Glomerular visceral epithelial cell (primary cell): ENCODE data around the gene PCDHB7.
"Not testable (repeated sequence)": the region's sequence is repeated elsewhere in the genome, so short reads cannot be mapped to it uniquely, and the experiment has no call there.

Experiments
- DNase-seq: peaks from one replicate; pipeline ENCODE4 v3.0.0-alpha.2; 2016; ENCODE audit errors: extremely low spot score

PCDHB7 gene

GRCh38 chr5:141172381-141173204, at the start of gene PCDHB7:
TSS of gene PCDHB7 (plus strand) at chr5:141172644. CDS start at chr5:141172836, 192 bp downstream.
- DNase-seq, result peak; percentile 37

GRCh38 chr5:141123396-141124135, 48.9 kb upstream of the PCDHB7 start:
- not testable (repeated sequence) for DNase-seq

GRCh38 chr5:141127305-141127704, 45.1 kb upstream of the PCDHB7 start:
- no peak for DNase-seq

GRCh38 chr5:141135030-141135717, 37.3 kb upstream of the PCDHB7 start, which contains the start of gene PCDHB5:
TSS of gene PCDHB5 (plus strand) at chr5:141135206. CDS start at chr5:141135435, 229 bp downstream.
- peak; percentile 36 for DNase-seq

GRCh38 chr5:141135718-141136266, 36.7 kb upstream of the PCDHB7 start:
- no peak for DNase-seq

- DNase-seq, result not testable (repeated sequence)
These were observed 35.1 kb upstream of the PCDHB7 start for GRCh38 chr5:141137346-141137745.

GRCh38 chr5:141149812-141150211, 22.6 kb upstream of the PCDHB7 start, which contains the start of gene PCDHB6:
TSS of gene PCDHB6 (plus strand) at chr5:141150057. CDS start at chr5:141150258, 201 bp downstream.
- DNase-seq, result peak; percentile 28

- no peak for DNase-seq
These were observed 22.0 kb upstream of the PCDHB7 start for GRCh38 chr5:141150224-141150992.

- no peak for DNase-seq
These were observed 21.5 kb upstream of the PCDHB7 start for GRCh38 chr5:141150993-141151325.

GRCh38 chr5:141151632-141152031, 20.8 kb upstream of the PCDHB7 start:
- not testable (repeated sequence) for DNase-seq

GRCh38 chr5:141152096-141152495, 20.3 kb upstream of the PCDHB7 start:
- DNase-seq, result not testable (repeated sequence)

- DNase-seq, result no peak
These were observed 16.7 kb upstream of the PCDHB7 start for GRCh38 chr5:141155540-141156374.

- not testable (repeated sequence) for DNase-seq
These were observed 15.1 kb upstream of the PCDHB7 start for GRCh38 chr5:141157356-141157755.

- not testable (repeated sequence) for DNase-seq
These were observed 14.5 kb upstream of the PCDHB7 start for GRCh38 chr5:141157901-141158300.

GRCh38 chr5:141174291-141175104, 2.1 kb downstream of the PCDHB7 start:
- not testable (repeated sequence) for DNase-seq

GRCh38 chr5:141175933-141176332, 3.5 kb downstream of the PCDHB7 start:
- DNase-seq, result no peak

GRCh38 chr5:141177577-141178191, 5.2 kb downstream of the PCDHB7 start, which contains the start of gene PCDHB8:
TSS of gene PCDHB8 (plus strand) at chr5:141177790. CDS start at chr5:141178035, 245 bp downstream.
- peak; percentile 36 for DNase-seq

- not testable (repeated sequence) for DNase-seq
These were observed 6.9 kb downstream of the PCDHB7 start for GRCh38 chr5:141179371-141179770.

GRCh38 chr5:141179876-141180275, 7.4 kb downstream of the PCDHB7 start:
- DNase-seq, result not testable (repeated sequence)
